Gastroesophageal sphincter (tissue), 3 donors: Measurements from ENCODE around the gene PROCA1.

Experiments used
- CTCF ChIP-seq, 4 experiments: fragments of 200-600 bp in 2 of 4; fragments of 450-650 bp in 2 of 4; sonication (generic) in 1 of 4; IDR thresholded peaks; one replicate each; pipeline ENCODE4 v1.5.1; 2017 to 2019; ENCODE audit warnings: antibody characterized with exemption in 4 of 4, mild to moderate bottlenecking in 2 of 4, moderate library complexity in 2 of 4
- POLR2A ChIP-seq, 2 donors: fragments of 450-650 bp; IDR thresholded peaks; one replicate each; pipeline ENCODE4 v1.6.1; 2017; ENCODE audit warnings: antibody characterized with exemption in 2 of 2, mild to moderate bottlenecking in 2 of 2, moderate library complexity in 1 of 2

GRCh38 chr17:28675490-28675889 is 36.2 kb downstream of the PROCA1 start:
- no peak for TF ChIP-seq POLR2A (IDR thresholded peaks at IDR 0.05)
- no peak for TF ChIP-seq CTCF (IDR thresholded peaks at IDR 0.05)
